Measurements from ENCODE around the gene UBAP2.
"Not testable (repeated sequence)": the region's sequence is repeated elsewhere in the genome, so short reads cannot be mapped to it uniquely, and the experiment has no call there.

UBAP2 gene

DNA sequence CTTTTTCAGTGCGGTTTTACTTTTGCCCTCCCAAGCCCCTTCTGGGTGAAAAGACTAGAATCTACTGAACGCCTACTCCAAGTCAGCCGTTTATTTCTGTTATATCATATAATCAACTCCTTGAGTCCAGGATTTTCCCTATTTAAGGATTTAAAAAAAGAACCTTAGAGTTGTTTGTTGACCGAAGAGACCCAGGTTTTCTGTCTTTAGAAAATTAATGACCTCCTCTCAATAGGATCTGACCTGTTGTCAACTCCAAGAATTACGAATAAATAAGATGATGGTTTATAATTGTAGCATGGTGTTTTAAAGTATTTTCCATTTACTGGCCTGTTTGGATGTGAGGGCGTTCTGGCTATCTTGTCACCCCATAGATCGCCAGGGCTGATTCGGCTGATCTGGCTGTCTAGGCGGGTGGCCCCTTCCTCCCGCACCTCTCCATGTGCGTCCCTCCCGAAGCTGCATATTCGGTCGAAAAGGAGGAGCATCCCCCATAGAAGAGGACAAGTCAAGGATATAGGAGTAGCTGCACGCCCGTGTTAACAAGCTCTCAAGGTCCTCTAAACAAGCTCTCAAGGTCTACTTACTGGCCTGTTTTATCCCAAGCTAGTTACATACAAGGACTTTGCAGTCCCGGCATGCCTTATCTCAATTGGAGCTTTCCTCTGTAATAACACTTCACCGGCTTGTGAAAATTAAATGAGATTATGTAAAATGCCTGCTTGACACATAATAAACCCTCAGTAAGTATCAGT is 1.1 kb upstream of the UBAP2 start:
- no peak for DNase-seq (ENCODE audit: low read depth in 3 of 3)

DNA sequence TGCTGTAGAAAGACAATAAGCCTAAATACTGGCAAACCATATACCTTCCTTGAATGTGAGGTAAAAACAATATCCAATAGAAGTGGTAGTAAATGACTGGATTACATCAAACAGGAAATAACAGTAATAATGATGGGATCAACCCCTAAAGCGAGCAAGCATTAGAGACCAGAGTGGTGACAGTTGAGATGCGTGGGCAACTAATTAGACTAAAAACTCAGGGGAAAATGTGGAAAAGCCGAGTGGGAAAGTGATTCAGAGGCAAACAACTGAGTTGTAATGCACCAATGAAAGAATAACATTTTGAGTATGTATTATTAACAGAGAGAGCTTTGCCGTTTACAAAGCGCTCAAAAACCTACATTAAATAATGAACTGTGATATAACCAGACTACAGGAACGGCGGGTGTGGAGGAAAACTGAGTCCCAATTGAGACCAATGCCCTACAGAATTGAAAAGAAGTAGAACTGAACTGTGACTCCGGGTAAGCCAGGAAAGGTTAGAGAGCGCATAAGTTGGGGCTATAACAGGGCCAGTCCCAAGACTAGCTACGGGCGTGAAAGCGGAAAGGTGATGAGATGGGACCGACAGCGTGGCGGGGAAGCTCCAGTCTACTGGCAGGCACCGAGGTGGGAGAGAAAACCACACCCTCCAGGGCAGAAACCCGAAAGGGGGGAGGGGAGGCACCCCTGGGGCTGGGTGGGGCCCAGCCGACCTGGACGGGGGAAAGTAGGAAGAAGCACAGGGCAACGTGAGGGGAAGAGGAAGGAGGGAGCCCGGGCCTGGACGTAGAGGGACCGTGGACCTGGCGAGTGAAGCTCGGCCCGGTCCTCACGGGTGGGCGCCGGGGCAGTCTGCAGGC is 592 bp downstream of the UBAP2 start:
- peak; percentile 28 to 68 (median 34) for DNase-seq (ENCODE audit: low read depth in 3 of 3)

DNA sequence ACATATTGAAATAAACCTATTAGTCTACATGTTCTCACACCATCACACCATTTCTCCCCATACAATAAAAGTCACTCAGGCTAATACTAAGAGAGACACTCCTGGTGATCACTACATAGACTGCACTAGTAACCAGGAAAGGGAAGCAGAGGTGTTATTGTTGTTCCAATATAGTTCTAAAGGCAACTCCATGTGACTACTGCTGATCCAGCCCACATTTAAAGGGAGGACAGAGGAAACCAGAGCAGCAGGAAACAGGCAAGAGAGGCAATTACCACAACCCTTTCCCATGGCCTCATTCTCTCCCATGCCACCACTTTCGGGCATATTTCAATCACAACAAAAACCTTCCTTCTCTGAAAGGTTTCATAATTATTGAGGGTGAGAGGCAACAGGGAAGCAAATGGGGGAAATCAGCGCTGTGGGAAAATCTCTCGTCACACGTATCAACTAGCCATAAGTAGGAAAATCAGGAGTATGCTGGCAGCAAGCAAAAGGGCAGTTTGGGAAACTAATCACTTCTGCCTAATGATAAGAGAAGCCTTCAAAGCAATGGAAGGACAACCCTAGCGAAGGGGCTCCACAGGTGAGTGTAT is 1.8 kb downstream of the UBAP2 start:
- DNase-seq (ENCODE audit: low read depth in 3 of 3): no peak

DNA sequence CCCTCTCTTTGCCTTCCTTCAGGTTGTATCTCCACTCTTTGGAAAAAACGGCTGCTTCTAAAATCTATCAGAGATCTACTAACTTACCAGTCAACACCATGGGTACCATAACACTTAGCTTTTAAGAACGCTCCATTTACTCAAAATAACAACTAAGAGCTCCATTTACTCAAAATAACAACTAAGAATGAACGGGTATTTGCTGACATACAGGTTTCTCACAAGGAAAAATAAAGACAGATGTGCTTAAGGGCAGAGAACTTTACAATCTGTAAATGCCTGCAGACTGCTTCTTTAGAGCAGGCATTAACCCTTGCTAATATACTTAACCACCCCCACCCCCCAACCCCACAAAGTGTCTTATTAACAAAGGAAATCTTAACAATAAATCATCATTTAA is 2.8 kb downstream of the UBAP2 start:
- no peak for DNase-seq (ENCODE audit: low read depth in 3 of 3)

DNA sequence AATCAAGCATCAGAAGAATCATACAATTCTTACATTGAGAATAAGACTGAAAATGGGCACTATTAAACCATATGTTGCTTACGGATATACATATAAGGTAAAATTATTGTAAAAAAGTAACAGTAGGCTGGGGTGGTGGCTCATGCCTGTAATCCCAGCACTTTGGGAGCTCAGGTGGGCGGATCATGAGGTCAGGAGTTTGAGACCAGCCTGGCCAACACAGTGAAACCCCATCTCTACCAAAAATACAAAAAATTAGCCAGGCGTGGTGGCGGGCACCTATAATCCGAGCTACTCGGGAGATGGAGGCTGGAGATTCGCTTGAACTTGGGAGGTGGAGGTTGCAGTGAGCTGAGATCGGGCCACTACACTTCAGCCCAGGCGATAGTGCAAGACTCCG is 6.6 kb downstream of the UBAP2 start:
- not testable (repeated sequence) for DNase-seq (ENCODE audit: low read depth in 3 of 3)

DNA sequence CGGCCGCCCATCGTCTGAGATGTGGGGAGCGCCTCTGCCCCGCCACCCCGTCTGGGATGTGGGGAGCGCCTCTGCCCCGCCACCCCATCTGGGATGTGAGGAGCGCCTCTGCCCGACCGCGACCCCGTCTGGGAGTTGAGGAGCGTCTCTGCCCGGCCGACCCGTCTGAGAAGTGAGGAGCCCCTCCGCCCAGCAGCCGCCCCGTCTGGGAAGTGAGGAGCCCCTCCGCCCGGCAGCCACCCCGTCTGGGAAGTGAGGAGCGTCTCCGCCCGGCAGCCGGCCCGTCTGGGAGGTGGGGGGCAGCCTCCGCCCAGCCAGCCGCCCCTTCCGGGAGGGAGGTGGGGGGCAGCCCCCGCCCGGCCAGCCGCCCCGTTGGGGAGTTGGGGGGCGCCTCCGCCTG is 9.8 kb downstream of the UBAP2 start:
- DNase-seq (ENCODE audit: low read depth in 3 of 3): not testable (repeated sequence)

DNA sequence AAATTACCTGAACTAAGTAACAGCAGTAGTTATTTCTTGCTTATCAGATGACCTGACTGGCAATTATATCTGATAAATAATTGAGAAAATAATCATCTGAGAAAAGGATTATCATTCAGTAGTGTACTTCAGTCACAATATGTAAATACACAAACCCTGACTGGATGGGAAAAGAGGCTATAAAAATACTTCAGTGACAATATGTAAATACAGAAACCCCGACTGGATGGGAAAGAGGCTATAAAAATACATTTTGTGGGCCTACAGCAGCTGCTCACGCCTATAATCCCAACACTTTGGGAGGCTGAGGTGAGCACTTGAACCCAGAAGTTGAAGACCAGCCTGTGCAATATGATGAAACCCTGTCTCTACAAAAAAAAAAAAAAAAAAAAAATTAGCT is 11.1 kb downstream of the UBAP2 start:
- no peak for DNase-seq (ENCODE audit: low read depth in 3 of 3)

DNA sequence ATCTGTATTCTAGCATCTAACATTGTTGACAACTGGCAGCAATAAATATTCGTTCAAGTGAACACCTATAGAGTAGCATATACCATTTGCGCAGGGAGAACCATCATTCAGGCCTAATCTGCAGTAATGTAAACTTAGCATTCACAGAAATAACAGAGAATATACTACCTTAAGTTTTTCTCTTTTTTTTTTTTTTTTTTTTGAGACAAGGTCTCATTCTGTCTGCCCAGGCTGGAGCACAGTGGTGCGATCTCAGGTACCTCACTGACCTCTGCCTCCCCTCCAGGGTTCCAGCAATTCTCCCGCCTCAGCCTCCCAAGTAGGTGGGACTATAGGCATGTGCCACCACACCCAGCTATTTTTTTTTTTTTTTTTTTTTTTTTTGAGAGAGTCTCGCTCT is 12.1 kb downstream of the UBAP2 start:
- no peak for DNase-seq (ENCODE audit: low read depth in 3 of 3)

DNA sequence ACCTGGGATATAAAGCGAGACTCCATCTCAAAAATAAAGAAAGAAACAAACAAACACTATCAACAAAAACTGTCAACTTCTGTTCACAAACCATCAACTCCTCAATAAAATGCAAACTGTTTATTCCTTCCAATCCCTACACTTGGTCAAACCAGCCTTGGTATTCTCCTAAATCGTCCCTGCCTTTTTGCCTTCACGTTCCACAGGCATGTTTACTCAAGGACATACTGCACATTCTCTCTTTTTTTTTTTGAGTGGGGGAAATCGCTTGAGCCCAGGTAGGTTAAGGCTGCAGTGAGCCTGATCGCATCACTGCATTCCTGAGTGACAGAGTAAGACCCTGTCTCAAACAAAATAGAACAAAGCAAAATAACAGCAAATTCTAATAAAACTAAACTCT is 13.0 kb downstream of the UBAP2 start:
- no peak for DNase-seq (ENCODE audit: low read depth in 3 of 3)

DNA sequence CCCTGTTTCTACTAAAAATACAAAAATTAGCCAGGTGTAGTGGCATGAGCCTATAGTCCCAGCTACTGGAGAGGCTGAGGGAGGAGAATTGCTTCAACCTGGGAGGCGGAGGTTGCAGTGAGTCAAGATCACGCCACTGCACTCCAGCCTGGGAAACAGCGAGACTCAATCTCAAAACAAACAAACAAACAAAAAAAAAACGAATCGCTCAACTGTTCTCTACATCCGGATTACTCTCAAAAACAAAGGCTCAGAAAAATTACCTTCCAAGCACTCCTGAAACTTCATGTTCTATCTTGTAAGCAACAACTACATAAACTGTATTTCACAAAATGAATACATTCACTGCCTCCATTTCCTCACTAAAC is 14.0 kb downstream of the UBAP2 start:
- DNase-seq (ENCODE audit: low read depth in 3 of 3): no peak

DNA sequence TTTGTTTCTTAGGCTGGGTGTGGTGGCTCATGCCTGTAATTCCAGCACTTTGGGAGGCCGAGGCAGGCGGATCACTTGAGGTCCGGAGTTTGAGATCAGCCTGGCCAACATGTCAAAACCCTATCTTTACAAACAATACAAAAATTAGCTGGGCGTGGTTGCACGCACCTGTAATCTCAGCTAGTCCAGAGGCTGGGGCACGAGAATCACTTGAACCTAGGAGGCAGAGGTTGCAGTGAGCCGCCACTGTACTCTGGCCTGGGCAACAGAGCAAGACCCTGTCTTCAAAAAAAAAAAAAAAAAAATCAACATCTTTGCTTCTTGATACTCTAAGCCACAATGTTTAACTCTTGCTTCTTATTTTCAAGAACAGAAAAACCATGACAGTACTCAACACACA is 16.1 kb downstream of the UBAP2 start:
- DNase-seq (ENCODE audit: low read depth in 3 of 3): no peak

DNA sequence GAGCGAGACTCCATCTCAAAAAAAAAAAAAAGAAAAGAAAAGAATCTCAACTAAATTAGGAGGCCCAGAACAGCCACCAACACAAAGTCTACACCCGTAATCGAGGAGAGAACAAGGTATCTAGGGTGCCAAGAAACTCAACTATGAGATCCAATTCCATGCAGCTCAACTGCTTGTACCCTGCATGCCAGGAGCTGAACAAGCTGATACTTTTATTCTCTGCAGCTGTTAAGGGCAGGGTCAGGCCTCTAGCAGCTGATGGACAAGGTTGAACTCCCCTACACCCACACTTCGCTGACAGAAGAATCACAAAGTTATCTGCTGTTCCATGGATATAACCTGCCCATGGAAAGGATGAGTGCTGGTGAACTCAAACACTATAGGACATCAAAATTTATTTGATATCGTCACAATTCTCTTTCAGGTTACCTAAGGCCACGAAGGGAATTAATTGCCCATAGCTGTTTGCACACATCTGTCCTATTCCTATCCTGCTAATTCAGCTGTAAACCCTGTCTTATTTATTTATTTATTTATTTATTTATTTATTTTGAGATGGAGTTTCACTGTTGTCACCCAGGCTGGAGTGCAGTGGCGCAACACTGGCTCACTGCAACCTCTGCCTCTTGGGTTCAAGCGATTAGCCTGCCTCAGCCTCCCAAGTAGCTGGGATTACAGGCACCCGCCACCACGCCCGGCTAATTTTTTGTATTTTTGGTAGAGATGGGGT is 20.7 kb downstream of the UBAP2 start:
- no peak for DNase-seq (ENCODE audit: low read depth in 3 of 3)

DNA sequence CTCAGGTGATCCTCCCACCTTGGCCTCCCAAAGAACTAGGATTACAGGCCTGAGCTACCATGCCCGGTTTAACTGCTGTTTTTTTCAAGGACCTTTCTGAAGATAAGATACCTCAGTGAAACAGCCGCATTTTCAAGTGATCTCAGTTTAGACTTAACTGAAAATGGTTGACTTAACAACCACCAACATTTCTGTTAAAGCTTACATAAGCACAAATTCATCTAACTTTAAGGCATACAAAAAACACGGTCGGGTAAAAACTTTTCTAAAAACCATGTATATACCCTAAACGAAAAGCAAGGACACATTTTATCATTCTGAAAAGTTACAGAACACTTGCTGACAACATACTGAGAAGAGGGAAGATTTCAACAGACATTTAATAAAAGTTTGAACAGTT is 22.9 kb downstream of the UBAP2 start:
- no peak for DNase-seq (ENCODE audit: low read depth in 3 of 3)

DNA sequence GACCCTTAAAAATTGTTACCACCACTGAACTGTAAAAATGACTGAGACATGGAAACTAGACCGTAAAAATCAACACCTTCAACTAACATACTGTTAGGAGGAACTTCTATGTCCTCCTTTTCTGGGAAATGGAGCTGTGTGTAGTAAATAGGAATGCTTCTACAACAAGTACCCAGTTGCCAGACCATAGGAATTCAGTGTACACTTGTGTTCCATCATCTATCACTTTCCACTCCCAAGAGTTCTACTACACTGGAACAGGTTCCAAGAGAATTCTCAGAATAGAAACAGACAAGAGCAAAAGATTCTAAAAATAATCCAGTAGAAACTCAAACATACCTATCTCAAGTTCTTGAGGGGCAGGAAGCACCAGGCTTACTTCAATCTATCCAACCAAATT is 23.6 kb downstream of the UBAP2 start:
- no peak for DNase-seq (ENCODE audit: low read depth in 3 of 3)

DNA sequence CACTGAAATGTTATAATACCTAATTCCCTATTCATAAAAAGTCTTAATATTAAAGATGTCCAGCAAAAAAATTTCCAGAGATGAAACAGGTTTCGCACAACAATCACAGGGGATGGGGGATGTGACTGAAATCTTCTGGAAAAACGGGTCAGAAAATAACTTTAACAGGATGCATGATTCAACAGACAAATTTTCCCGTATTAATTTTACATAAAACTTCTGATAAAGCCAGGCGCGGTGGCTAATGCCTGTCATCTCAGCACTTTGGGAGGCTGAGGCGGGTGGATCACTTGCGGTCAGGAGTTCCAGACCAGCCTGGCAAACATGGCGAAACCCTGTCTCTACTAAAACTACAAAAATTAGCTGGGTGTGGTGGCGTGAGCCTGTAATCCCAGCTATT is 24.2 kb downstream of the UBAP2 start:
- not testable (repeated sequence) for DNase-seq (ENCODE audit: low read depth in 3 of 3)

DNA sequence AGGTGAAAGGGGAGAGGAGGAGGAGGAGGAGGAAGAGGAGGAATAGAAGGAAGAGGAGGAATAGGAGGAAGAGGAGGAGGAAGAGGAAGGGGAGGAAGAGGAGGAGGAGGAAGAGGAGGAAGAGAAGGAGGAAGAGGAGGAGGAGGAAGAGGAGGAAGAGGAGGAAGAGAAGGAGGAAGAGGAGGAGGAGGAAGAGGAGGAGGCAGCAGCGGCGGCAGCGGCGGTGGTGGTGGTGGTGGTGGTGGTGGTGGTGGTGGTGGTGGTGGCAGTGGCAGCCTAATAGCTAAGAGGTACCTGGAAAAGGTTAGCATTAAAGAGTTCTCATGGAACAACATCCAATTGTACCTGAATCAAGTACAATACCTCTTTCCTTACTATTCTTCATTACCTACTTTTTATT is 32.5 kb downstream of the UBAP2 start:
- no peak for DNase-seq (ENCODE audit: low read depth in 3 of 3)

DNA sequence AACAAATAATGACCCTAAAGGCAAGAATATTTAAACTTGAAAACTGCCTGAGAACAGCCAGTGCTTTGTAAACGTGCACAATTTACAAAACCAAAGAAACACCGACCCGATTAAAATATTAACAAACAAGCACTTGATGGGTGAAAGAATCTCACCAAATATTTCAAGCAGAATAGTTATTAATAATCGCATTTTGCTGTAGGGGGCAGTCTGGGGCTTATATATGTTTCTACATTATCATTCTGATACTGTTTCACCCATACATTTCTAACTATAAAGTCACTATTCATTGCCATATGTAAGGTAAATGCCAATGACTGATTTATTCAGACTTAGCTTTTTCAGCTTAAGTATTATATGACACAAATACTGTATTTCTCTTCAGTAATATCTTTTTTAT is 37.7 kb downstream of the UBAP2 start:
- DNase-seq (ENCODE audit: low read depth in 3 of 3): no peak

DNA sequence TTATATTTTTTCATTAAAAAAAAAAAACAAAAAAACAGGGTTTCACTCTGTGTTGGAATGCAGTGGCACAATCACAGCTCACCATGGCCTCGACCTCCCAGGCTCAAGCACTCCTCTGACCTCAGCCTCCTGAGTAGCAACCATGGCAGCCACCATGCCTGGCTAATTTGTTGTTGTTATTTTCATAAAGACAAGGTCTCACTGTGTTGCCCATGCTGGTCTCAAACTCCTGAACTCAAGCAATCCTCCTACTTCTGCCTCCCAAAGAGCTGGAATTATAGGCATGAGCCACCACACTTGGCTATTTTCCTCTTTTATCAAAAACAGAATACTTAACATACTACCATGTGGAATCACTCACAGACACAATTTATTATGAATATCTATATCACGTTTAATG is 46.7 kb downstream of the UBAP2 start:
- DNase-seq (ENCODE audit: low read depth in 3 of 3): no peak

DNA sequence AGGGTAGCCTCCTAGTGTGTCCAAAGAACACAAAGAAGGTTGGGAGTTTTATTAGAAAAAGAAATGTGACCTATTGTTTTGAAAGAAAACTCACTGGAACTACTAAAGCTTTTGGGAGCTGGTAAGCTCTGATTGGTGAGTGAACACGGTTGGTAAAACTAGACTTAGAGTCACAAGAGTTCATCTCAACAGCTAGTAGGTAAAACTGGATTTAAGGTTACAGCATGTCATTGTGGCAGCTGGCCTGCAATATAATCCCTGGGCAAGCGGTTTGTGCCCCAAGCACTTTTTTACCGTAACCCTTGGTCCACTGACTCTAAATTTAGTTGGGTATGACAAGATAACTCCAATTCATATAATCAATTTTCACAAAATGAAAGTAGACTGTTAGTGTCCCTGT is 47.4 kb downstream of the UBAP2 start:
- DNase-seq (ENCODE audit: low read depth in 3 of 3): no peak

DNA sequence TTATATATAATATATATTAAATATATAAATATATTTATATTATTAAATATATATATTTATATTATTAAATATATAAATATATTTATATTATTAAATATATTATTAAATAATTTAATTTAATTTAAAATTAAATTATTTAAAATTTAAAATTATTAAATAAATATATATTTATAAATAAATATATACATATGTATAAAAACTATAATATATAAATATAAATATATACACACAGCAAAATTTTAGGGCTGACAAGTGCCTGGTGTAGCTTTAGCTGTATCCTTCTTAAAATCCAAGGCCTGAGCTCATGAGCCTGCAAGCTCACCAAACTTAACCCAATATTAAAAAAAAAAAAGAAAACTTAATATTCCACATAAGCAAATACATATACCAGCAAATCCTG is 53.2 kb downstream of the UBAP2 start:
- no peak for DNase-seq (ENCODE audit: low read depth in 3 of 3)

DNA sequence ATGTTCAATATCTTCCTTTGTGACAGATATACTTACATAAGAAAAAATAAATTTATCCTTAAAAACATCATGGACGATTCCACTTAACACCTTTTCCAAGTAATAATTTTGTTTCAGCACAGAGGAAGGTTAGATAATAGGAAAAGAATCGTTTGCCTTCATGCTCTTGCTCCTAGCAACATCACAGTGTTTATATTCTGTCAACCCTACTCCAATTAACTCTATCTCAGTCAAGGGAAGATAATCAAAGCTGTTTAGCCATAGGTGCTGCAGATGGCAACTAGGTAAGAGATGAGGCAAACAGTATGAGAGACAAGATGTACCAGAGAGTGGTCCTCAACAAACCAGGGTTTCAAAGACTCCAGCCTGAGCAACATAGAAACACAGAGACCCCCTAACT is 55.6 kb downstream of the UBAP2 start:
- no peak for DNase-seq (ENCODE audit: low read depth in 3 of 3)

DNA sequence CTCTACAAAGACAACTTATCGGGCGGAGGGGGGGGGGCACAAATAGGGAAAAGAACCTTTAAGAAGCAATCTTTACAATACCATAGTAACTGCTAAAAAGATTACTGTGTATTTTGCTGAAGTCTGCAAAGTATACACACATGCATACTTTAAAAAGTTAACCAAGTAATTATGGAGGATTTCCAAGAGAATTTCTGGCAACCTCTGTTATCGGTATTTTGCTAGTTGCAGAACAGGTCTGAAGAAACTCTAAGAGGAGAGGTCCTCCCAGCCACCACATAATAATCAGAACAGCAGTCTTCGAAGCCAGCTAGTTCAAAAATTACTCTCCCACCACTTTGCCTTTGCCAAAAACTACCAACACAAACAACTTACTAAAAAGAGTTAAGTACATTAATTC is 56.1 kb downstream of the UBAP2 start:
- DNase-seq (ENCODE audit: low read depth in 3 of 3): no peak

Measured in stimulated activated CD4-positive, alpha-beta T cell treated with anti-CD3 and anti-CD28 coated beads, TNF-alpha, amount 100 ng/mL, for 24 hours (primary cell).